Stimulated activated CD8-positive, alpha-beta memory T cell treated with anti-CD3 and anti-CD28 coated beads, Interleukin-4, amount 100 ng/mL, for 48 hours (primary cell): ENCODE data around the gene WDR45B.
"Not testable (repeated sequence)": the region's sequence is repeated elsewhere in the genome, so short reads cannot be mapped to it uniquely, and the experiment has no call there.

Experiments
- DNase-seq: peaks from one replicate; pipeline ENCODE4 v3.0.0-alpha.2; 2020

Gene WDR45B

DNA sequence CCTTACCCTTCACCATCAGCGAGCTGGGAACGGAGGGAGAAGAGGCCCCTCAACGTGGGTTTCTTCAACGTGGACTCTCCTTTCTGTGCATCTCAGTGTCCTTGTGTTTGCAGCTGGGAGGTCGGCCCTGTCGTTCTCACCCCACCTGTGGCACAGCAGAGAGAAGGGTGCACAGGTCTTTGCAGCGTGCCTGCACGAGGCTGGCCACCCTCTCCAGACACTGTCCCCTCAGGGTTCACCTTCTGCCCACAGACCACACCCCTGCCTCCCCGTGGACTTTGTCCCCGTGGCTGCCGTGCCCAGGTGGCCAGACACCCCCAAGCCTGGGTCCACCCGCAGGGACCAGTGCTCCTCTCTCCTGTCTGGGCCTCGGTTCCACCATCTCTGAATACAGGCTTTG lies 7.3 kb upstream of the WDR45B start:
- no peak for DNase-seq

DNA sequence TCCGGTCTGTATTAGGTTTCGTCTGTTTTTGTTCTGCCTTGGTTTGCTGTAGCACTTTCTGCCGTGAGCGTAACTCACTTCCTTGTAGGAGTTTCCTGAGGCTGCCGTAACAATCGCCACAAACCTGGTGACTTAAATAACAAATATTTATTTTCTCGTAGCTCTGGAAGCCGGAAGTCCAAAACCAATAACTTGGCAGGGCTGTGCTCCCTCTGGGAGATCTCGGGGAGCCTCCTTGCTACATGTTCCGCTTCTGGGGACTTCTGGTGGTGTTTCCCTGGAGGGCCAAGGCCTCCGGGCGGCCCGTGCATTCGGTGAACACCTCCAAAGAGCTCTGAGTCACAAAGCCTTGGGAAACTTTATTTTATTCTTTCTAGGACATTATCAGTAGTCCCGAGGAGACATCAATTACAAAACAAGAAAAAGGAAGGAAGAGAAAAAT lies 6.8 kb upstream of the WDR45B start:
- no peak for DNase-seq

DNA sequence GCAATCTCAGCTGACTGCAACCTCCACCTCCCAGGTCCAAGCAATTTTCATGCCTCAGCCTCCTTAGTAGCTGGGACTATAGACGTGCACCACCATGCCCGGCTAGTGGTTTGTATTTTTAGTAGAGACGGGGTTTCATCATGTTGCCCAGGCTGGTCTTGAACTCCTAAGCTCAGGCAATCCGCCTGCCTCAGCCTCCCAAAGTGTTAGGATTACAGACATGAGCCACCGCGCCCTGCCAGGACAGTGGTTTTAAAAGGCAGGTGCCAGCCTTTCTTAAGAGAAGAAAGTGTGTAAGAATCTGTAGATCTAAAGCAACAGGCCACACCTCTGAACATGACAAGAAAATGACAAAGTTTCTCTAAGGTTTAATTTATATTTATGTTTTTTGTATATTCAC lies 6.4 kb upstream of the WDR45B start:
- DNase-seq, result not testable (repeated sequence)

DNA sequence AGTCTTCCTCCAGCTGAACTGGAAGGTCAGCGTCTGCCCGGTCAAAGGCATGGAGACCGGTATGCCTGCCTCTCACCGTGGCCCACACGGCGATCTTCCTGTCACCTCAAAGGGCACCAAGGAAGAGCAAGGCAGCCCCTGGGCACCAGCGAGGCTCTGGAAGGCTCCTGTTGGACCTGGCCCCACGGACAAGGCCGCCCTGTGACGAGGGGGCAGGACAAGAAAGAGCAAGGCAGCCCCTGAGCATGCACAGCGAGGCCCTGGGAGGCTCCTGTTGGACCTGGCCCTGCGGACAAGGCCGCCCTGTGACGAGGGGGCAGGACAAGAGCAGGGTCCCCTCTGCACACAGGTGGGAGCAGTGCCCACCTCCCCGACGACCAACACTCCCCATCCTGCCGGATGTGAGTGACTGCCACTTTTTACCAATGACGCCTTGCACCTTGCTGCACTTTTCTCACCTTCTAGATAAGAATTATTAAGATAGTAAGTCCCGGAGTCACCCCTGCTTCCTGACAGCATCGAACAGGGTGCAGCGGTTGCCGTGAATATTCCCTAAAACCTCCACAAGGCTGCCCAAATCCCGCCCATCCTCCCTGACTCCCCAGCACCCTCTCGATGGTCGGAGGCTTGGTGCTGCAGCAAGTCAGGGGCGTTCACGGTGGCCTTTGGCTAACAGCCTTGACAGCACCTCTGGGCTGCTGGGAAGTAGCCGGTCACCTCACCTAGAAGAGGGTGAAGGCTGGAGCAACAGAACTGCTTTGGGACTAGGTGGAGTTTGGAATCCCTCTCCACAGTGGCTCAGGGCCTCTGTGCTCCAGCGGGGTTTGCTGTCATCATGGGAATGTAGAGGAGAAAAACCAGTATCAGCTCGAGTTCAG lies 5.6 kb upstream of the WDR45B start:
- DNase-seq, result no peak

DNA sequence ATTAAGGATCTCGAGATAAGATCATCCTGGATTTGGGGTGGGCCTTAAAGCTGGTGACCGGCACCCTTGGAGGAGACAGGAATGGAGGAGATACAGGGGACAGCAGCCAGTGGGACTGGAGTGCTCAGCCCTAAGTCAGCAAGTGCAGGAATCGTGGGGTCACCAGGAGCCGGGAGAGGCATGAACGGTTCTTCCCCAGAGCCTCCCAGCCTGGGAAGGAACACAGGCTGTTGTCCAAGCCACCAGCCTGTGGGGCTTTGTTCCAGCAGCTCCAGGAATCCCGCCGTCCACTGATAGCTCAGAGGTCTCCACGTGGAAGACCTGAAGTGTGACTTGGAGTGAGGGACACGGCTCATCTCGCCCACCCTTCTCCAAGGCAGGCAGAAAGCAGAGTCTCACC lies 2.5 kb upstream of the WDR45B start:
- DNase-seq, result no peak

DNA sequence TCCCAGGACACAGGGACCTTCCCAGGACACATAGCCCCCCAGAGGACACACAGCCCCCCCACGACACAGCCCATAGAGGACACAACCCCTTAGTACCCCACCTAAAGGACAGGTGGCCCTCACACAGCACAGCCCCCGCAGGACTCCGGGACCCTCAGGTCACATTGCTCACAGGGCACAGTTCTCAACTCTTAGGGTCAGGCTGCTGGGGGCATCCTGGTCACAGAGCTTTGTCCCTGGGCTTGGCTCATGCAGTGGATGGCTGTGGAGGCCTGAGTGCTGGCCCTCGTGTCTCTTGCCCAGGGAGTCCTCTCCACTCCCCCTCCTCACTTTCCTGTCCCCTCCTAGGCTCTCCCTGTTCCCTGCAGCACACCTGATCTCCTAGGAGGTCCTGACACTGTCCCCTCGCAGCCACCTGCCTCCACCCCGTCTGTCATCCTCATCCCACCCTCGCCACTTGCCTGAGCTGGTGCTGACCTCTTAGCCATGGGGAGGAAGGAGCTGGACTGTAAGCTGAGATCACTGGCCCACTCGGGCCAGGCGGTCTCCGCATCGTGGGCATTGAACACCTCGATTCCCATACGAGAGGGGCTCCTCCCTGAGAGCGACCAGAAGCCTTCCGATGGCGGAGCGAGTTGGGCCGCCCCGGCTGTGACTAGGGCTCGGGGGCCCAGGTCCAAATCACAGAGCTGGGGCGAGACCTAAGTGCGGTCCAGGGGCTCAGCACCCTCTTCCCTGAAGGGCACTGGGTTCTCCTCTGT lies 1.4 kb upstream of the WDR45B start:
- no peak for DNase-seq

DNA sequence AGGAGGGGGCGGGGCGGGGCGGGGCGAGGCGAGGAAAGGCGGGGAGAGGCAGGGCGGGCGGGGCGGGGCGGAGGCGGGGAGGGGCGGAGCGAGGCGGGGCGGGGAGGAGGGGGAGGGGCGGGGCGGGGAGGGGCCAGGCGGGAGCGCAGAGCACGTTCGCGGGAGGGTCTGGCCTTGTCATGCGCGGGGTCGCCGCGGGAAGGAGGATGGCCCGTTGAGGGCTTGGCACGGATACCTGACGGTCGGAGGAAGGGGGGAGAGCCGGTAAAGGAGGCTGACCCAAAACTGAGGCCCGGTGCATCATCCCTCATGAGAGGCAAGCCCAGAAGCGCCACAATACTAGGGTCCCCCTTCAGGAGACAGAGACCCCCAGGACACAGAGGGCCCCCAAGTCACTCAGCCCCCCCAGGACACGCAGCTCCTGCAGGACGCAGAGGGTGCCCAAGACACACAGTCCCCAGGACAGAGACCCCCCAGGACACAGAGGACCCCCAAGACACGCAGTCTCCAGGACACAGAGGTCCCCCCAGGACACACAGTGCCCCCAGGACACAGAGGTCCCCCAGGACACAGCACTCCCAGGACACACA lies 593 bp upstream of the WDR45B start:
- DNase-seq, result peak; percentile 59

DNA sequence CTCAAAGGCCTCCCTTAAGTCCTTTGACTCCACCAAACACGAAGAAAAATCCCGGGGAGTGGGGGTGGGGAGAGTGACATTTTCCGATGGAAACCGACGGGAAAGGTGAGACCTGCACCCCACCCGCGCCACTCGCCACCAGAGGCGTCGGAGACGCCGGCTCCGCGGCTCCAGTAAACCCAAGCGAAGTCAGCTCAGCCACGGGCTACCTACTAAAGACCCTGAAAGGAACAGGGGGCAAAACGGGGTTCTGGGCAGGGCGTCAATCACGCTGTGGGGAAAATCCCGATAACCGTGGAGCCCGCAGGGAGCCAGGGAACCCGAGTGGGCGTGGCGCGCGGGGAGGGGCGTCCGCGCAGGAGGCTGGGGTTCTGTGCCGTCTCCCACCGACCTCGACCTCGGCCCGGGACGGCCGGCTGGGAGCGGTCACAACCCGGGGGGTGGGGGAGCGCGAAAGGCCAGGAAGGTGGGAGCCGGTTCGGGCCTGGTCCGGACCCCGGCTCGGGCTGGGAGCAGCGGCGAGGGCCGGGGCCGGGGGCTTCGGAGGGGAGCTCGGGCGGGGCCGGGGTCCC lies 565 bp downstream of the WDR45B start:
- DNase-seq, result peak; percentile 69

DNA sequence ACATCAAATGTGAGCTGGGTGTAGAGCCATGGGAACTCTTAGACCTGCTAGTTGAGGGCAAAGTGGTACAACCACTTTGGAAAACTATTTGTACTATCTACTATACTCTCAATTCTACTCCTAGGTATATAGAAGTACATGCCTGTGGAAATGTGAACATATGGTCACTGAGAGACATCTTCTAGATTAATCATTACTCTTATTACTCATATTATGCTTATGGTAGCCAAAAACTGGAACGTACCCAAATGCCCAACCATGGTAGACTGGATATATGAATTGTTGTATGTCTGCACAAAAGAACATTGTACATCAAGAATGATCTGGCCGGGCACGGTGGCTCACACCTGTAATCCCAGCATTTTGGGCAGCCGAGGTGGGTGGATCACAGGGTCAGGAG lies 2.7 kb downstream of the WDR45B start:
- DNase-seq, result no peak

DNA sequence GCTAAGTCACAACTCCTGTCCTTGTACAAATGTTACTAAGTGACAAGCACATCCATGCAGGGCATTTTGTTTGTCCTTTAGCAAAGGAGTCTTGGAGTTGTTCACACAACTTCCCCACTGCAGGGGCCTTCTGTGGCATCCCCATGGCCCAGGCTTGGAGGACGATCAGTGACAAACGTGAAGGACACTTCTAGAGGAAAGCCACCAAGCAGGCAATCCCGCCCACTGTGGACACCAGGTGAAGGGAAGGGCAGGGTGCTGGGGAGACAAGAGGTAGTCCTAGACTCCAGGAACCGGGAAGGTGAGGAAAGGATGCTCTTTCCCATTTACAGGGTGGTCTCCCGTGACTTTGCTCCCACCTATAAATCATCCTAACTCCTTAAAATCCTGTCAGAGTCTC lies 4.1 kb downstream of the WDR45B start:
- no peak for DNase-seq

DNA sequence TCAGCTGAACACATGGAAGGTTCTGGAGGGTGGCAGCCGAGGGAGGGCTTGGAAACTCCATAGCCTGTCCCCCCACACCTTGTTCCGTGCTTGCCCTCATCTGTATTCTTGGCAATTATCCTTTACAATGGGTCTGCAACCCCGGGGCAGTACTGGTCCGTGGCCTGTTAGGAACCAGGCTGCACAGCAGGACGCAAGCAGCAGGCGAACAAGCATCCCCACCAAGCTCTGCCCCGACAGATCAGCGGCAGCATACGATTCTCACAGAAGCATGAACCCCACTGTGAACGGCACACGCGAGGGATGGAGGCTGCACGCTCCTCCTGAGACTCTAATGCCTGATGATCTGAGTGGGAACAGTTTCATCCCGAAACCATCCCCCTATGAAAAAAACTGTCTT lies 6.2 kb downstream of the WDR45B start:
- no peak for DNase-seq

DNA sequence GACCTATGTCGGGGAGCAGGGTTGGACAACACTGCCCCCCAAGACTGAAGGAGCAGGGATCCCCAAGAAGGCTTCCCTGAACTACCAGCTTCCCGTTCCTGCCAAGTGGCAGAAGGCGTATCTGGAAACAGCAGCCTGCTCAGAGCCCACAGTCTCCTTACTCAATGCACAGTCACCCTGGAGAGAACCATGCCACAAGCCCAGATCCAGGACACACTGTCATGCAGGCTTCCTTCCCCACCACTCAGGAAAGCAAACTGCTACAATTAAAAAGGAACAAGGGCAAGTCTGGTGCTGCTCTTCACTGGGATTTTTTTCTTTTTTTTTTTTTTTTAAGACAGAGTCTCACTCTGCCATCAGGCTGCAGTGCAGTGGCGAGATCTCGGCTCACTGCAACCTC lies 8.2 kb downstream of the WDR45B start:
- DNase-seq, result no peak

DNA sequence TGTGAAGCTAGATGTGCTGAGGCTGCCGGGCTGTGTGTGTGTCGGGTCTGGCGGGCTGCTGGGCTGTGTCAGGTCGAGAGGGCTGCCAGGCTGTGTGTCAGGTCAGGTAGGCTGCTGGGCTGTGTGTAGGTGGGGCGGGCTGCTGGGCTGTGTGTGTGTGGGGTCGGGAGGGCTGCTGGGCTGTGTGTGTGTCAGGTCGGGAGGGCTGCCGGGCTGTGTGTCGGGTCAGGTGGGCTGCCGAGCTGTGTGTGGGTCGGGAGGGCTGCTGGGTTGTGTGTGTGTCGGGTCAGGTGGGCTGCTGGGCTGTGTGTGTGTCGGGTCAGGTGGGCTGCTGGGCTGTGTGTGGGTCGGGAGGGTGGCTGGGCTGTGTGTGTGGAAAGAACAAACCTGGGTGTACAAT lies 8.6 kb downstream of the WDR45B start:
- no peak for DNase-seq

DNA sequence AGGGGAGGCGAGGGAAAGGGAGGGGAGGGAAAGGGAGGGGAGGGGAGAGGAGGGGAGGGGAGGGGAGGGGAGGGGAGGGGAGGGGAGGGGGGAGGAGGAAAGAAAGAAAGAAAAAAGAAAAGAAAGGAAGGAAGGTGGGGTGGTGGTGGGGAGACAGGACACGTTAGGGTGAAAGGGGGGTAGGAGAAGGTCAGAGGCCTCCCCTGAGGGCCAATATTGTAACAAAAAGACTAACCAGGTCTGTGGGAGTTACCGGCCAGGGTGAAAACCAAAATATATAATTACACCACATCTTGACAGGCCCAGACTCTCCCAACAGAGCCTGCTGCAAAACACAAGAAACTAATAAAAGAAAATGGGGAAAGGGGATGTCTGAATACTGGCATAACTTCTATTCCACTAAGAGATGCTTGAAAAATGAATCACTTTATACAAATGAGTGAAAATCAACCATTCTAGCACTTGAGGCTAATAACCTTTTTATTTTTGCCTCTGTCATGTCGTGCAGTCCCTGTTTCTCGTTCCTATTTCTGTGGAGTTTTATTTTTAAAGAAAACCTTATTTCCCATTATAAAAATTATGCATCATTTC lies 10.0 kb downstream of the WDR45B start:
- no peak for DNase-seq

DNA sequence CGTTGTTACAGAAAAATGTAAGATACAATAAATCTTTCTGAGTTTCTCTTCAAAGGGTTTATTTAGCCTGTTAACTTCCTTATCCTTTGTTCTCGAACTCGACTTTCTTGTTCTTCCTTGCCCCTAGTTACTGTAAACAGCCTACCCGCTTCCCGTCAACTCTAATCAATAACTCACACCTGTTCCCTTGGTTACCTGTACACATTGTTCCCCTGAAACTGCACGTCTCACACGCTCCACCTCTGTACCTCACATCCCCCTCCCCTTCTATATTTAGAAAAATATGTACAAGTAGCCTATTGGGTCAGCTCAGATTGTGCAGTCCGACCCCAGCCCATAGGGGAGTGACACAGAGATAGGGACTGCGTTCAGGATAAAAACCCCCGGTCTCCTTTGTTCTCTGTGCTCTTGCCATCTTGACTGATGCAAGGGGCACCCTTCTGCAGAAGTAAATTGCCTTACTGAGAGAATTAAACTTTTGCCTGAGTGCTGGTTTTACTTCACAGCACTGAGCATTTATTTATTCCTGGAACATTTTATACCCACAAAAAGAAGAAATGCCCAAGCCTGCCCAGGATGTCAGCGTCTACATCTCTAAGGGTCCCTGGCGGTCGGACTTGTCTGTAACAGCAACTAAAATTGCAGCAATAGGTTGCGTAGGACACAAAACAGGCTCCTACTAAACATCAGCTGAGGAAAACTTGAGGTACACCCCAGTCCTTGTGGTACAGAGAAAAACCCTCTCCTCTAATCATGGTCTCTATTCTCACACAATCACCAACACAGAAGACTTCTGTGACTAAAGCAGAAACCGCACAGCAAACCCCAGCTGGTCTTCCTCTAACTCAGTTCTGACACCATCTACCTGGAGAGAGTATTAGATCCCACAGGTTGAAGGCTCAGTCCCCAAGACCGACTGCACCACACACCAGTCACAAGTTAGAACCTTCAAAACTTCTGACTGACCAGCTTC lies 11.3 kb downstream of the WDR45B start:
- no peak for DNase-seq

DNA sequence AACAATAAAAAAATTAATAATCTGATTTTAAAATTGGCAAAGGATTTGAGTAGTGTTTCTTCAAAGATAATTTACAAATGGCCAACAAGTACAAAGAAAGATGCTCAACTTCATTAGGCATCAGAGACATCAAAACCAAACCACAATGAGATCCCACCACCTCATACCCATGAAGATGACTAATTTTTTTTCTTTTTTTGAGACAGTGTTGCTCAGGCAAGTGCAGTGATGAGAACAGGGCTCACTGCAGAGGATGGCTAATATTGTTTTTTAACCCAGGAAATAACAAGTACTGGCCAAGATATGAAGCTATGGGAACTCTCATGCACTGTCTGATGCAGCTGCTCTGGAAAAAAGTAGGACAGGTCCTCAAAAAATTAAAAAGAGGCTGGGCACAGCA lies 14.9 kb downstream of the WDR45B start:
- no peak for DNase-seq

DNA sequence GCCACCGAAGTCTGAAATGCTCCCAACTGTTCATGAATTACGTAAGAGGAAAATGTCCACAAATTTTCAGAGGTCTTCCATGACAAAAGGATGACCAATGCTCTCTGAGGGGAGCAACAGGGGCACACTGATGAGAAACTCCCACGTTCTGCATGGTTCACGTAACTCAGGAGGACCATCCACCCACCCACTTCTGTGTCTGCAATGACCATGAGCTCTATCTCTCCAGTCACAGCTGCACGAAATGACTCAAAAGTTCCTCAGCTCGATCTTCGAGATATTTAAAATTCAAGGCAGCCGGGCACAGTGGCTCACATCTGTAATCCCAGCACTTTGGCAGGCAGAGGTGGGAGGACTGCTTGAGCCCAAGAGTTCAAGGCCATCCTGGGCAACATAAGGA lies 15.8 kb downstream of the WDR45B start:
- no peak for DNase-seq

DNA sequence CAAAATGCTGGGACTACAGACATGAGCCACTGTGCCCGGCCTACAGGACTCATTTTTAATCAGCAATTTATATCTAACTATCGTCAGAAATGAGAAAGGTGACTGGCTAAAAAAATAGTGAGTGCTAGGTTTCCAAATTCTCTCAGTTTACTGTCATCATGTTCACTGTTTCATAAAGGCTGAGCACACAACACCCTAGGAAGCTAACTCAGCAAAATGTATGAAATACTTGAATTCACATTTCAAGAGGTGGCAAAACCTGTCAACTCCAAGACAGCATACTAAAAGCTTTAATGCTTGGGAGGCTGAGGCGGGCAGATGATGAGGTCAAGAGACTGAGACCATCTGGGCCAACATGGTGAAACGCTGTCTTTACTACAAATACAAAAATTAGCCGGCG lies 16.7 kb downstream of the WDR45B start:
- no peak for DNase-seq

DNA sequence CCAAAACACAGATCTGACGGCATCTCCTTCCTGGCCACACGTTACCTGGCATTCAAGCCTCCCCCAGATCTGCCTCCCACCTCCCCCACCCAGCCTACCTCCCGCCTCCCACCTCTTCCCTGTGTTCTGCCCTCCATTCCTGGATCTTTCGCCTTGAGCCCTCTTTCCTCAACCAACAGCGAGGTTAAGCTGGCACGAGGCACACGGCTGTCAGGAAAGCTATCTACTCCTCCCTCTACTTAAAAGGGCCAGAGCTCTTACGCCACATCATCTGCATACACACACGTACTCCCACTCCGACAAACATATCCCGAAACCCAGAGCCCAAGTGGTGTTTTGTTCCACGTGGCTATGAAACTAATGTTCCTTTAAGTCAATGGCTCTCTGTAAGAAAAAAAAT lies 18.0 kb downstream of the WDR45B start:
- no peak for DNase-seq

DNA sequence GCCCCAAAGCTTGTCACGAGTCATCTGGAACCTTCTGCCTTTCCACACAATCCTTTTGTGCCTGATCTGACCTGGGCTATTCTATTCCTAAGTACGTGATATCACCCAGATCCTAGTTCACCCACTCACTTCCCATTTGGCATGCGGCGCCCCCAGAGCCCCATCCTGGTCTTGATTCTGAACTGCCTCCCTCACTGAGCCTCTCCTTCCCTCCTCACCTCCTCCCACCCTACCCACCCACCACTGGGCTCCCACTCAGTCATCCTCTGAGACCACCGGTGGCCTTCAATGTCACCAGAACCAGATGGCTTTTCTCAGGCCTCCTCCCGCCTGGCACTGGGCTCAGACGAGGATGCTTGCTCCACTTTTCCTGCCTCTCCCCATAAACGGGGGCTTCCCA lies 18.5 kb downstream of the WDR45B start:
- no peak for DNase-seq

DNA sequence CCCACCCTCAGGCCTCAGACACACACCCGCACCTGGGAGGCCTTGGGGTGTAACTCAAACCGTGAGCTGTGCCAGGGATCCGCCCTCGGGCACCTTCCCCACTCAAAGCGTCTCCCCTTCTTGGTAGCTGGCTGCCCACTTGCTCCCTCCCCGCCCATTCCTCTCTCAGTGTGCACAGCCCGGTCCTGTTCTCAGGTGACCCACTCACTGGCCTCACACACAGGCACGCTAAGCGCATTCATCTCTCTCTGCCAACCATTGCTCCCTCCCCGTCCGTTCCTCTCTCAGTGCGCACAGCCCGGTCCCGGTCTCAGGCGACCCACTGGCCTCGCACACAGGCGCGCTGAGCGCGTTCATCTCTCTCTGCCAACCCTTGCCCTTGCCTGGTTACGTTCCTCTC lies 20.8 kb downstream of the WDR45B start:
- no peak for DNase-seq

DNA sequence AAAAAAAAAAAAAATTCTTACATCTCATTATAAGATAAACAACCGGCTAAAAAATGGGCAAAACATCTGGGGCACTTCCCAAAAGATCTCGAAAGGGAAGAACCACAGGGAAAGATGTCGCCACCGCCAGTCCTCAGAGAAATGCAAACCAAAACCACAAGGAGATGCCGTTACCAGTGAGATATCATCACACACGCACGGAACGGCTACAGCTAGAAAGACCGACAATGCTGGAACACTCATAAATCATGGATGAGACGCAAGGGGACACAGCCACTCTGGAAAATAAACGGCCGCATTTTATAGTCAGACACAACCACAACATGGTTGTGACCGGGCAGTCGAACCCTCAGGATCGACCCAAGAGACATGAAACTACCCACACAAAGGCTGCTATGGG lies 24.5 kb downstream of the WDR45B start:
- DNase-seq, result no peak
